ENCODE measurements around the gene DYNC1LI1. TPM values are rescaled to one million over a fixed set of nuclear protein-coding genes. Genes with fewer than 3 reads are reported as not detected.
A peak's percentile ranks its signal among the peaks of the same experiment; 100 is the strongest.

Gene DYNC1LI1
- total and polyA plus RNA-seq, 9 of the 15 experiments (the other 6 are each of a cell fraction or from before 2014, with no cell fraction given): 21.0 to 85.4 (median 61.3) TPM

DNA sequence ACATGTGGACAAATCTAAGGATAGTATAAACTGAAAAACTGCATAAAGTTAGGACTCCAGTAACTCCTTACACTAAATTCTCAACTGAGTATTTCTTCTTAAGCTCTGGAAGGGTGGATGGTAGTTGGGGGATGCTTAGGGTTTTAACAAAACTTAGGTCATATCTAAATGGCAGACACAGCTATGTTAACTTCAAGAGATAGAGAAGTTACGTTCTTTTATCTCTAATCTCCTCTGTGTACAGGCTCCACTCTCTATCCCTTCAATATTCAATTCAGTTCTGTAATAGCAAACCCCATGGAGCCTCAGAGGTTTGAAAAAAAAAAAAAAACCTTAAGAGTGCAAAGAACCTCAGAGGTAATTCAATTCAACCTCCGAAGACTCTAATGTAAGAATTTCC lies 71.1 kb downstream of the DYNC1LI1 start (continued):
- TF ChIP-seq THRAP3 (IDR thresholded peaks at IDR 0.05; ENCODE audit: borderline replicate concordance) (no peak), ZNF165 (CRISPR knock-in tag; IDR thresholded peaks at IDR 0.05; ENCODE audit: borderline replicate concordance) (no peak), DACH1 (IDR thresholded peaks at IDR 0.05; ENCODE audit: partially characterized antibody) (no peak), ZNF445 (CRISPR knock-in tag; IDR thresholded peaks at IDR 0.05; ENCODE audit: low read depth) (no peak), ZFPM2 (CRISPR knock-in tag; IDR thresholded peaks at IDR 0.05) (no peak)

GRCh38 chr3:32498992-32499391 lies 71.7 kb downstream of the DYNC1LI1 start:
- intact Hi-C loops (cut with micrococcal nuclease): no loop called here
- Histone ChIP-seq H3K4me2 (ENCODE audit: insufficient read depth, low read length) (no peak overlapping the region), H2AFZ (ENCODE audit: low read depth, low read length) (no peak overlapping the region), H3K9me3 (replicated peaks; ENCODE audit: control insufficient read depth, insufficient read depth, low read depth, low read length) (no peaks in the 10 kb centered on the region), H3K27me3 (ENCODE audit: control insufficient read depth in 2 of 2, insufficient read depth in 2 of 2, low read length in 2 of 2) (no peaks in the 10 kb centered on the region), H3K4me1 (replicated peaks in 1 of 2; ENCODE audit: control insufficient read depth in 2 of 2, insufficient read depth in 2 of 2, low read length in 2 of 2) (peaks cover 19 to 32% of the 10 kb centered on the region in 2 experiments; a peak in 4 of 5 replicates), H3K9ac (ENCODE audit: insufficient read depth in 1 of 2, low read depth in 2 of 2, low read length in 2 of 2) (no peak overlapping the region), H3K36me3 (ENCODE audit: control insufficient read depth, insufficient read depth, low read length) (peaks cover 3% of the 10 kb centered on the region), H3K4me3 (no peak overlapping the region), H3K27ac (ENCODE audit: extremely low read depth, low read depth, low read length) (no peak overlapping the region), H4K20me1 (replicated peaks; ENCODE audit: control insufficient read depth, insufficient read depth, low read length) (peaks cover 6% of the 10 kb centered on the region), H3K9me1 (ENCODE audit: control insufficient read depth, insufficient read depth, low read length) (no peaks in the 10 kb centered on the region), H3K79me2 (ENCODE audit: control insufficient read depth, insufficient read depth, low read length) (peaks cover 54% of the 10 kb centered on the region)
- TF ChIP-seq C11orf30 (IDR thresholded peaks at IDR 0.05; ENCODE audit: low read depth) (0 out of 2 replicates have a peak, but pooled peaks have one; percentile 33), ZNF316 (IDR thresholded peaks at IDR 0.05) (peak; percentile 61; the same call in 1 of the 2 replicates), SAFB (IDR thresholded peaks at IDR 0.05; ENCODE audit: borderline replicate concordance, low read depth, low read length) (no peak)
- POLR2A ChIA-PET: no interaction called here
- no peak for DNase-seq (ENCODE audit: extremely low read depth in 1 of 4, low spot score in 3 of 4)
- CTCF ChIA-PET (ENCODE audit: low intra/inter-chr PET ratio): no interaction called here
- no TSS peak for BruUV-seq (replicated peaks)
- no peak for FAIRE-seq
- ATAC-seq: no peak
- in situ Hi-C loops (cut with MboI): no loop called here
- WGBS (ENCODE audit: insufficient coverage, low coverage, missing lambda C conversion rate): 91% methylated on average over 3 of the region's 3 CpGs

All from K562 (cell line).